ENCODE data around the gene MCTP2. TPM values are rescaled to one million over a fixed set of nuclear protein-coding genes. Genes with fewer than 3 reads are reported as not detected.

MCTP2 gene
- total and polyA plus RNA-seq, 10 donors: 5.6 to 205 (median 107) TPM

DNA sequence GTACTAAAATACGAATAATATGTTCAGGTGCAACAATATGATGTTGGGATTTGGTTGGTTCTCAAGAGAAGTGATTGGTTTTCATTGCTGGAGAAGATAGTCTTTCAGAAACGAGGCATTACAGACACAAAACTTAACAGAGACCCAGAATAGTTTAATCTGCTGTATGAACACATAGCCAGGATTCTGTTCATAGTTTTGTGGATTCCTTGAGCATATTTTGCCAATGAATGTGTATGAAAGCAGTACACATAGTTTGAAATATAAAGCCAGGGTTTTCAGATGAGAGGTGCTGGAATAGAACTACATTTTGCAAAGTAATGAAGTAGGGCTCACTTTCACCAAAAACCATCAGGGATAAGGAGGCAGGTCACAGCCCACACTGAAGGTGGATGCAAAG, 5.7 kb upstream of the MCTP2 start:
- WGBS, 5 donors: 60 to 80% (median 70%) methylated on average over 2 of the region's 2 CpGs
- no peak for TF ChIP-seq POLR2A (IDR thresholded peaks at IDR 0.05)
- TF ChIP-seq, protein P1, sequence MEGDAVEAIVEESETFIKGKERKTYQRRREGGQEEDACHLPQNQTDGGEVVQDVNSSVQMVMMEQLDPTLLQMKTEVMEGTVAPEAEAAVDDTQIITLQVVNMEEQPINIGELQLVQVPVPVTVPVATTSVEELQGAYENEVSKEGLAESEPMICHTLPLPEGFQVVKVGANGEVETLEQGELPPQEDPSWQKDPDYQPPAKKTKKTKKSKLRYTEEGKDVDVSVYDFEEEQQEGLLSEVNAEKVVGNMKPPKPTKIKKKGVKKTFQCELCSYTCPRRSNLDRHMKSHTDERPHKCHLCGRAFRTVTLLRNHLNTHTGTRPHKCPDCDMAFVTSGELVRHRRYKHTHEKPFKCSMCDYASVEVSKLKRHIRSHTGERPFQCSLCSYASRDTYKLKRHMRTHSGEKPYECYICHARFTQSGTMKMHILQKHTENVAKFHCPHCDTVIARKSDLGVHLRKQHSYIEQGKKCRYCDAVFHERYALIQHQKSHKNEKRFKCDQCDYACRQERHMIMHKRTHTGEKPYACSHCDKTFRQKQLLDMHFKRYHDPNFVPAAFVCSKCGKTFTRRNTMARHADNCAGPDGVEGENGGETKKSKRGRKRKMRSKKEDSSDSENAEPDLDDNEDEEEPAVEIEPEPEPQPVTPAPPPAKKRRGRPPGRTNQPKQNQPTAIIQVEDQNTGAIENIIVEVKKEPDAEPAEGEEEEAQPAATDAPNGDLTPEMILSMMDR (IDR thresholded peaks at IDR 0.05 in 8 of 11, conservative IDR thresholded peaks at IDR 0.05 in 3 of 11): no peak
- Histone ChIP-seq H3K4me1 (peaks cover 13 to 23% (median 17%) of the 10 kb centered on the region in 6 donors), H3K4me3 (no peak overlapping the region), H3K36me3 (no peaks in the 10 kb centered on the region), H3K27ac (no peak overlapping the region), H3K27me3 (replicated peaks in 1 of 7) (no peaks in the 10 kb centered on the region), H3K9me3 (peaks cover 0 to 5% (median 0%) of the 10 kb centered on the region in 8 donors)
- DNase-seq: no peak
- intact Hi-C loops (cut with DNase I; ENCODE audit: low total_unique reads): no loop called here

DNA sequence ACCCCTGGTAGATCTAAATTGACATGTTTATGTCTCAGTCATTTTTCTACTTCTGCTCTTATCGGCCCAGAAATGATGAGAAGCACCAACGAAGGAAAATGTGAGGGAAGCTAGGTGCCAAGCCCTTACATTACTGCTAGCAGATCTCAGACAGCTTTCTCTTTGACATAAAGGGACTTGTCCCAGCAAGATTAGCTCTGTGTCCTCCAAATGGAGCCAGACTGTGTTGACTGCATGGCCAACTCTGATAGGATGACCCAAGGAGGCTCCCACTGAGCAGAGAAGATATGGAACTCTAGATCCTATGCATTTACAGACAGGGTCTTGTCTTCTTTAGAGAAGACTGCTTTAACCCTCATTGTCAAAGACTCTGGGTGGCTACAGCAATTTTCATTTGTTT, 2.8 kb upstream of the MCTP2 start:
- H3K4me3 ChIP-seq: no peak overlapping the region
- TF ChIP-seq POLR2A (IDR thresholded peaks at IDR 0.05) (no peak), POLR2AphosphoS5 (IDR thresholded peaks at IDR 0.05) (no peak)
- TF ChIP-seq, protein P1 (IDR thresholded peaks at IDR 0.05 in 8 of 11, conservative IDR thresholded peaks at IDR 0.05 in 3 of 11): no peak
- H3K27me3 ChIP-seq (replicated peaks in 1 of 7): peaks cover 0 to 6% (median 0%) of the 10 kb centered on the region in 7 donors
- H3K27ac ChIP-seq: no peak overlapping the region
- H3K36me3 ChIP-seq: no peaks in the 10 kb centered on the region
- DNase-seq: no peak
- H3K9me3 ChIP-seq: peaks cover 0 to under 1% (median 0%) of the 10 kb centered on the region in 8 donors
- intact Hi-C loops (cut with DNase I; ENCODE audit: low total_unique reads): no loop called here
- 57 to 75% (median 67%) methylated on average over 2 of the region's 2 CpGs for WGBS, 5 donors
- H3K4me1 ChIP-seq: peaks cover 18 to 53% (median 38%) of the 10 kb centered on the region in 6 donors

DNA sequence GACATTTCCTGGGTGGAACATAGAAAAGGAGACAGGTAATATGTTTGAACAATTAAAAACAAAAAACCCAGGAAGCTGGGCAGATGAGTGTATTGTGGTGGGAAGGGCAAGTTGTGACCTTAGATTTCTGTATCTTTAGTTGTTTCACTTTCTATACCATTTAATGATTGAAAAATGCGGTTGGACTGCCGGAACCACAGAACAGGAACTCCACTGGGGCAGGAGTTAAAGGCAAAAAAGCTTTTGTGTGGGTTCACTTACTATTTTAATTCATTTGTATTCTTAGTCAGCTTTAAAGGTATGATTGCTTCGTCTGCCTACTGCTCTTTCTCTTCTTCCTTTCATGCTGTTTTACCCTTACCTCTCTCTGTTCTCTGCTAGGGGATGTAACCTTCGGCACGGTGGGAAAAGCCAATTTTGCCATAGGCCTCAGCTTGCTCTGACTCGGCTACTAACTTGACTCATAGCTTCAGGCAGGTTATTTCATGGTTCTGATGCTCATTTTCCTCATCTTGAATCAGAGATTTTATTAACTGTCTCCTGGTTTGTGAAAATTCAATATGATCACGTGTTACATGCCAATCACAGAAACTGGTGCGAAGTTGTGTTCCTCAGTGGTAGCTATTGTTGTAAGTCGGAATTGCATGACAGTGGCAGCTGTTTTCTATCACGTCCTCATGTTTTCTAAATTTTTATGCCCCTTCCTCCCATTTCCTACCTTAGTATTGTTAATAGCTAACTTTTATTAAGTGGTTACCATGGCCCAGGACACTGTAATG, 1.6 kb upstream of the MCTP2 start:
- TF ChIP-seq, protein P1 (IDR thresholded peaks at IDR 0.05 in 8 of 11, conservative IDR thresholded peaks at IDR 0.05 in 3 of 11): no peak
- TF ChIP-seq POLR2AphosphoS5 (IDR thresholded peaks at IDR 0.05): no peak
- no peak for TF ChIP-seq POLR2A (IDR thresholded peaks at IDR 0.05)
- 28 to 46% (median 35%) methylated on average over 10 of the region's 10 CpGs for WGBS, 5 donors
- Histone ChIP-seq H3K27ac (peak overlapping the region; percentile 80 to 98 (median 90)), H3K36me3 (no peaks in the 10 kb centered on the region), H3K4me3 (peak overlapping the region in 4 of 8 donors; percentile 75 to 91 (median 77)), H3K4me1 (peaks cover 18 to 64% (median 49%) of the 10 kb centered on the region in 6 donors), H3K27me3 (replicated peaks in 1 of 7) (peaks cover 0 to 6% (median 0%) of the 10 kb centered on the region in 7 donors), H3K9me3 (no peaks in the 10 kb centered on the region)
- no peak for DNase-seq
- intact Hi-C loops (cut with DNase I; ENCODE audit: low total_unique reads): no loop called here

DNA sequence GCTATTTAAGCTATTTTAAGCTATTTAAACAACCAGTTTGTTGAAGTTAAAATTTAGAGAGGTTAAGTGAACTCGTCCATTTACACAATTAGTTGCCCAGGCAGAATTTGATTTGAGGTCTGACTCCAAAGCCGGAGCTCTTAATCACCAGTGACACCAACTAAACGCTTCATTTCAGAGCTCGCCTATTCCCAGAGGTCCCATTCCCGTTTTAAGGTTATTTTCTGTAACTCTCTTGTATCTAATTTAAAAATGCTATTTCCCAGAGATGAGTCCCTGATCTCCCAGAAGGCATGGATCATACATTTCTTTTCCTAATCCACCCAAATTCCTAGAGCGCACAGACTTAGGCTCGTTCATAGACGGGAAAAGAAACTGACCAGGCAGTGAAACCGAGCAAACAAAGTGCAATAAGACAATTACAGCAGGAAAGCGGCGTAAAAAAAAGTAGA, 904 bp upstream of the MCTP2 start:
- no peaks in the 10 kb centered on the region for H3K36me3 ChIP-seq
- peak overlapping the region; percentile 63 to 91 (median 76) for H3K4me3 ChIP-seq
- TF ChIP-seq, protein P1 (IDR thresholded peaks at IDR 0.05 in 8 of 11, conservative IDR thresholded peaks at IDR 0.05 in 3 of 11): no peak
- TF ChIP-seq POLR2A (IDR thresholded peaks at IDR 0.05) (no peak), POLR2AphosphoS5 (IDR thresholded peaks at IDR 0.05) (no peak)
- intact Hi-C loops (cut with DNase I; ENCODE audit: low total_unique reads): no loop called here
- peaks cover 18 to 71% (median 56%) of the 10 kb centered on the region in 6 donors for H3K4me1 ChIP-seq
- peaks cover 0 to 6% (median 0%) of the 10 kb centered on the region in 7 donors for H3K27me3 ChIP-seq (replicated peaks in 1 of 7)
- H3K9me3 ChIP-seq: no peaks in the 10 kb centered on the region
- no peak for DNase-seq
- WGBS, 5 donors: 11 to 21% (median 20%) methylated on average over 11 of the region's 11 CpGs
- H3K27ac ChIP-seq: peak overlapping the region; percentile 80 to 98 (median 90)

Measured in spleen (tissue), 11 donors.